ENCODE results near the gene SLC44A3. TPM values are rescaled to one million over a fixed set of nuclear protein-coding genes. Genes with fewer than 3 reads are reported as not detected.

The SLC44A3 gene
- total RNA-seq, 3 donors from 2014 or later = 2.1 to 12.6 (median 10.5) TPM

GRCh38 chr1:94874423-94874822 lies 54.3 kb downstream of the SLC44A3 start:
- intact Hi-C loops (cut with DNase I; ENCODE audit: low total_unique reads) = no loop called here
- H3K4me3 ChIP-seq = no peak overlapping the region
- TF ChIP-seq, protein P1, sequence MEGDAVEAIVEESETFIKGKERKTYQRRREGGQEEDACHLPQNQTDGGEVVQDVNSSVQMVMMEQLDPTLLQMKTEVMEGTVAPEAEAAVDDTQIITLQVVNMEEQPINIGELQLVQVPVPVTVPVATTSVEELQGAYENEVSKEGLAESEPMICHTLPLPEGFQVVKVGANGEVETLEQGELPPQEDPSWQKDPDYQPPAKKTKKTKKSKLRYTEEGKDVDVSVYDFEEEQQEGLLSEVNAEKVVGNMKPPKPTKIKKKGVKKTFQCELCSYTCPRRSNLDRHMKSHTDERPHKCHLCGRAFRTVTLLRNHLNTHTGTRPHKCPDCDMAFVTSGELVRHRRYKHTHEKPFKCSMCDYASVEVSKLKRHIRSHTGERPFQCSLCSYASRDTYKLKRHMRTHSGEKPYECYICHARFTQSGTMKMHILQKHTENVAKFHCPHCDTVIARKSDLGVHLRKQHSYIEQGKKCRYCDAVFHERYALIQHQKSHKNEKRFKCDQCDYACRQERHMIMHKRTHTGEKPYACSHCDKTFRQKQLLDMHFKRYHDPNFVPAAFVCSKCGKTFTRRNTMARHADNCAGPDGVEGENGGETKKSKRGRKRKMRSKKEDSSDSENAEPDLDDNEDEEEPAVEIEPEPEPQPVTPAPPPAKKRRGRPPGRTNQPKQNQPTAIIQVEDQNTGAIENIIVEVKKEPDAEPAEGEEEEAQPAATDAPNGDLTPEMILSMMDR (IDR thresholded peaks at IDR 0.05) = no peak
- no peak for TF ChIP-seq POLR2A (IDR thresholded peaks at IDR 0.05)
- TF ChIP-seq POLR2AphosphoS5 (IDR thresholded peaks at IDR 0.05) = no peak
- no peaks in the 10 kb centered on the region for H3K9me3 ChIP-seq
- no peaks in the 10 kb centered on the region for H3K36me3 ChIP-seq
- no peaks in the 10 kb centered on the region for H3K4me1 ChIP-seq
- no peak for DNase-seq (ENCODE audit: low spot score in 2 of 2)
- peak overlapping the region in 1 of 2 donors; percentile 64 for H3K27ac ChIP-seq
- H3K27me3 ChIP-seq = no peaks in the 10 kb centered on the region

GRCh38 chr1:94875794-94876193 lies 55.6 kb downstream of the SLC44A3 start:
- Histone ChIP-seq H3K27me3 (no peaks in the 10 kb centered on the region), H3K27ac (peak overlapping the region; percentile 55 to 64), H3K4me1 (no peaks in the 10 kb centered on the region), H3K4me3 (no peak overlapping the region), H3K9me3 (no peaks in the 10 kb centered on the region), H3K36me3 (no peaks in the 10 kb centered on the region)
- intact Hi-C loops (cut with DNase I; ENCODE audit: low total_unique reads) = no loop called here
- TF ChIP-seq POLR2AphosphoS5 (IDR thresholded peaks at IDR 0.05) (no peak), POLR2A (IDR thresholded peaks at IDR 0.05) (no peak)
- TF ChIP-seq, protein P1 (IDR thresholded peaks at IDR 0.05) = no peak
- DNase-seq (ENCODE audit: low spot score in 2 of 2) = peak in 1 of 2 donors; percentile 68

- no peak for DNase-seq (ENCODE audit: low spot score in 2 of 2)
- H3K4me3 ChIP-seq = no peak overlapping the region
- H3K9me3 ChIP-seq = no peaks in the 10 kb centered on the region
- intact Hi-C loops (cut with DNase I; ENCODE audit: low total_unique reads) = no loop called here
- no peaks in the 10 kb centered on the region for H3K4me1 ChIP-seq
- no peaks in the 10 kb centered on the region for H3K27me3 ChIP-seq
- peak overlapping the region; percentile 55 to 64 for H3K27ac ChIP-seq
- TF ChIP-seq POLR2A (IDR thresholded peaks at IDR 0.05) (no peak), POLR2AphosphoS5 (IDR thresholded peaks at IDR 0.05) (no peak)
- TF ChIP-seq, protein P1 (IDR thresholded peaks at IDR 0.05) = no peak
- H3K36me3 ChIP-seq = no peaks in the 10 kb centered on the region
Measured at GRCh38 chr1:94876362-94876761, 56.2 kb downstream of the SLC44A3 start.

DNA sequence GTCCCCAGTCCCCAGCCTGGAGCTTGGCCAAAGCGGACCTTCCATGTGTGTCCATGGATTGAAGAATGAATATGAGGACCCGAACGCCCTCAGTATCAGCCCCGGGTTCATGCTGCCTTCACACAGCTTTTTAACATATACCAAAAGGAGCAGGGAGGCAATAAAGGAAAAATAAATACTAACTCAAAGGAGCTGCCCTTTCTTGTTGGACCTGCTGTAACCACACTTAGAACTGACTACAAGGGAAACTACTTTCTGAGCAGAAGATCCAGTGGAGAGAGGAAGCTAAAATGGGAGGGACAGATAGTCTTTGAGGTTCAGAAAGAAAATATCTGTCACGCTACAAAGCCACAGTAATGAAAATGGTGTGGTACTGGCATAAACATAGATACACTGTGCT lies 58.2 kb downstream of the SLC44A3 start:
- Histone ChIP-seq H3K4me1 (no peaks in the 10 kb centered on the region), H3K4me3 (no peak overlapping the region), H3K27me3 (no peaks in the 10 kb centered on the region), H3K27ac (no peak overlapping the region), H3K36me3 (no peaks in the 10 kb centered on the region), H3K9me3 (no peaks in the 10 kb centered on the region)
- DNase-seq (ENCODE audit: low spot score in 2 of 2) = no peak
- intact Hi-C loops (cut with DNase I; ENCODE audit: low total_unique reads) = no loop called here
- TF ChIP-seq, protein P1 (IDR thresholded peaks at IDR 0.05) = no peak
- TF ChIP-seq POLR2A (IDR thresholded peaks at IDR 0.05) (no peak), POLR2AphosphoS5 (IDR thresholded peaks at IDR 0.05) (no peak)

- Histone ChIP-seq H3K36me3 (no peaks in the 10 kb centered on the region), H3K4me1 (peaks cover 0 to 6% of the 10 kb centered on the region in 2 donors), H3K9me3 (no peaks in the 10 kb centered on the region), H3K27me3 (no peaks in the 10 kb centered on the region), H3K27ac (peak overlapping the region; percentile 85 to 90), H3K4me3 (peak overlapping the region in 2 of 3 donors; percentile 2 to 48)
- intact Hi-C loops (cut with DNase I; ENCODE audit: low total_unique reads) = no loop called here
- TF ChIP-seq, protein P1 (IDR thresholded peaks at IDR 0.05) = no peak
- TF ChIP-seq POLR2A (IDR thresholded peaks at IDR 0.05) (no peak), POLR2AphosphoS5 (IDR thresholded peaks at IDR 0.05) (no peak)
- peak in 1 of 2 donors; percentile 38 for DNase-seq (ENCODE audit: low spot score in 2 of 2)
Measured at GRCh38 chr1:94883691-94884090, 63.5 kb downstream of the SLC44A3 start.
